Osteoblast (primary cell): ENCODE measurements around the gene NIPA2. TPM values are rescaled to one million over a fixed set of nuclear protein-coding genes. Genes with fewer than 3 reads are reported as not detected.
A peak's percentile ranks its signal among the peaks of the same experiment; 100 is the strongest.

Experiments
- DNase-seq: peaks from one replicate; pipeline ENCODE4 v3.0.0; 2011; ENCODE audit warnings: low spot score, mixed read lengths; ENCODE audit not compliant: insufficient read length; ENCODE audit errors: missing footprints
- H2AFZ ChIP-seq: 2 replicates; pipeline ENCODE4 v1.6.0; 2011; ENCODE audit warnings: mild to moderate bottlenecking, low read length
- H3K27ac ChIP-seq: 2 replicates; pipeline ENCODE4 v1.5.1; 2011; ENCODE audit warnings: mild to moderate bottlenecking, low read depth, low read length, moderate library complexity
- H3K27me3 ChIP-seq: 2 replicates; pipeline ENCODE4 v1.6.0; 2012; ENCODE audit warnings: mild to moderate bottlenecking, control low read depth, inconsistent platforms, low read length, moderate library complexity; ENCODE audit not compliant: insufficient read depth
- H3K36me3 ChIP-seq: 2 replicates; pipeline ENCODE4 v1.5.1; 2011; ENCODE audit warnings: mild to moderate bottlenecking, low read length, control low read depth, moderate library complexity; ENCODE audit not compliant: insufficient read depth
- H3K4me1 ChIP-seq: 2 replicates; pipeline ENCODE4 v1.5.1; 2011; ENCODE audit warnings: mild to moderate bottlenecking, low read length, control low read depth, moderate library complexity; ENCODE audit not compliant: insufficient read depth
- H3K4me2 ChIP-seq: 2 replicates; pipeline ENCODE4 v1.6.0; 2011; ENCODE audit warnings: mild to moderate bottlenecking, low read length; ENCODE audit not compliant: insufficient read depth
- H3K4me3 ChIP-seq: fragments of 200-600 bp; sonication (generic); 3 replicates; pipeline ENCODE4 v1.5.1; 2012; ENCODE audit warnings: mild to moderate bottlenecking, low read length, inconsistent platforms; ENCODE audit not compliant: insufficient read depth
- H3K79me2 ChIP-seq: 2 replicates; pipeline ENCODE4 v1.6.0; 2012; ENCODE audit warnings: mild to moderate bottlenecking, low read length, control low read depth, inconsistent platforms; ENCODE audit not compliant: insufficient read depth
- H3K9me3 ChIP-seq: 2 replicates; pipeline ENCODE4 v1.5.1; 2011; ENCODE audit warnings: low read depth, low read length, control low read depth
- H4K20me1 ChIP-seq: 2 replicates; pipeline ENCODE4 v1.6.0; 2012; ENCODE audit warnings: mild to moderate bottlenecking, low read length, control low read depth; ENCODE audit not compliant: insufficient read depth
- total RNA-seq: library from RNA; depleted of rRNA; stranded (reverse); fragments of >200 nt; gene quantifications from 2 replicates; pipeline ENCODE4 v1.2.3, GENCODE V29; 2012
- TF ChIP-seq, protein P1 (sequence below): IDR thresholded peaks from 2 replicates; pipeline ENCODE4 v1.5.1; 2011; ENCODE audit warnings: mild to moderate bottlenecking, low read depth, low read length, moderate library complexity; ENCODE audit errors: extremely low read depth

The NIPA2 gene
- total RNA-seq, 1 donor, result 50.3 TPM

- Histone ChIP-seq H4K20me1 (peaks cover 3% of the 10 kb centered on the region), H3K4me2 (no peak overlapping the region), H3K79me2 (peaks cover 13% of the 10 kb centered on the region), H3K36me3 (peaks cover 6% of the 10 kb centered on the region), H3K9me3 (no peaks in the 10 kb centered on the region), H3K4me3 (no peak overlapping the region), H3K27ac (no peak overlapping the region), H2AFZ (no peak overlapping the region), H3K4me1 (no peaks in the 10 kb centered on the region), H3K27me3 (no peaks in the 10 kb centered on the region)
- no peak for DNase-seq
- TF ChIP-seq, protein P1, sequence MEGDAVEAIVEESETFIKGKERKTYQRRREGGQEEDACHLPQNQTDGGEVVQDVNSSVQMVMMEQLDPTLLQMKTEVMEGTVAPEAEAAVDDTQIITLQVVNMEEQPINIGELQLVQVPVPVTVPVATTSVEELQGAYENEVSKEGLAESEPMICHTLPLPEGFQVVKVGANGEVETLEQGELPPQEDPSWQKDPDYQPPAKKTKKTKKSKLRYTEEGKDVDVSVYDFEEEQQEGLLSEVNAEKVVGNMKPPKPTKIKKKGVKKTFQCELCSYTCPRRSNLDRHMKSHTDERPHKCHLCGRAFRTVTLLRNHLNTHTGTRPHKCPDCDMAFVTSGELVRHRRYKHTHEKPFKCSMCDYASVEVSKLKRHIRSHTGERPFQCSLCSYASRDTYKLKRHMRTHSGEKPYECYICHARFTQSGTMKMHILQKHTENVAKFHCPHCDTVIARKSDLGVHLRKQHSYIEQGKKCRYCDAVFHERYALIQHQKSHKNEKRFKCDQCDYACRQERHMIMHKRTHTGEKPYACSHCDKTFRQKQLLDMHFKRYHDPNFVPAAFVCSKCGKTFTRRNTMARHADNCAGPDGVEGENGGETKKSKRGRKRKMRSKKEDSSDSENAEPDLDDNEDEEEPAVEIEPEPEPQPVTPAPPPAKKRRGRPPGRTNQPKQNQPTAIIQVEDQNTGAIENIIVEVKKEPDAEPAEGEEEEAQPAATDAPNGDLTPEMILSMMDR, result no peak
Observed at GRCh38 chr15:22808761-22809280, 29.6 kb upstream of the NIPA2 start.

- H3K79me2 ChIP-seq, result peaks cover 13% of the 10 kb centered on the region
- H3K9me3 ChIP-seq, result no peaks in the 10 kb centered on the region
- peaks cover 3% of the 10 kb centered on the region for H4K20me1 ChIP-seq
- peaks cover 6% of the 10 kb centered on the region for H3K36me3 ChIP-seq
- no peak for DNase-seq
- H2AFZ ChIP-seq, result no peak overlapping the region
- TF ChIP-seq, protein P1, result no peak
- no peaks in the 10 kb centered on the region for H3K27me3 ChIP-seq
- H3K4me3 ChIP-seq, result no peak overlapping the region
- H3K27ac ChIP-seq, result no peak overlapping the region
- no peak overlapping the region for H3K4me2 ChIP-seq
- H3K4me1 ChIP-seq, result no peaks in the 10 kb centered on the region
Observed at GRCh38 chr15:22810033-22810852, 28.2 kb upstream of the NIPA2 start.

- H3K36me3 ChIP-seq, result peaks cover 6% of the 10 kb centered on the region
- H3K27ac ChIP-seq, result no peak overlapping the region
- peaks cover 13% of the 10 kb centered on the region for H3K79me2 ChIP-seq
- no peak overlapping the region for H3K4me3 ChIP-seq
- H4K20me1 ChIP-seq, result peaks cover 3% of the 10 kb centered on the region
- H3K9me3 ChIP-seq, result no peaks in the 10 kb centered on the region
- H3K27me3 ChIP-seq, result no peaks in the 10 kb centered on the region
- no peaks in the 10 kb centered on the region for H3K4me1 ChIP-seq
- DNase-seq, result peak; percentile 79
- TF ChIP-seq, protein P1, result no peak
- no peak overlapping the region for H2AFZ ChIP-seq
- no peak overlapping the region for H3K4me2 ChIP-seq
Observed at GRCh38 chr15:22810853-22811338, 27.6 kb upstream of the NIPA2 start.

- no peak overlapping the region for H3K4me3 ChIP-seq
- DNase-seq, result no peak
- peaks cover 3% of the 10 kb centered on the region for H4K20me1 ChIP-seq
- H3K4me2 ChIP-seq, result no peak overlapping the region
- no peaks in the 10 kb centered on the region for H3K27me3 ChIP-seq
- peaks cover 8% of the 10 kb centered on the region for H3K79me2 ChIP-seq
- no peak overlapping the region for H3K27ac ChIP-seq
- TF ChIP-seq, protein P1, result peak; percentile 36
- H3K9me3 ChIP-seq, result no peaks in the 10 kb centered on the region
- no peaks in the 10 kb centered on the region for H3K4me1 ChIP-seq
- H3K36me3 ChIP-seq, result peaks cover 6% of the 10 kb centered on the region
- no peak overlapping the region for H2AFZ ChIP-seq
Observed at GRCh38 chr15:22811640-22812039, 26.8 kb upstream of the NIPA2 start.
